Measurements from ENCODE around the gene PRPS1. TPM values are rescaled to one million over a fixed set of nuclear protein-coding genes. Genes with fewer than 3 reads are reported as not detected.

The PRPS1 gene
- total RNA-seq, result 69.4 TPM
- polyA plus RNA-seq, result 10 to 100 TPM; 49.6 to 59.6 (median 54.7) TPM

- ATAC-seq (ENCODE audit: low read depth in 2 of 2), result peak; percentile 97 to 98
- peaks cover 6 to 33% (median 27%) of the 10 kb centered on the region in 4 donors for H3K4me1 Mint-ChIP-seq
Measured at GRCh38 chrX:107627838-107628661, at the start of gene PRPS1. Gene PRPS1, plus strand, starts transcription at chrX:107628510. Its CDS starts 119 bp downstream, at chrX:107628629.

GRCh38 chrX:107579956-107580355, 48.4 kb upstream of the PRPS1 start:
- Histone ChIP-seq H3K36me3 (ENCODE audit: control insufficient read depth, insufficient read depth, low read length) (no peaks in the 10 kb centered on the region), H3K4me1 (ENCODE audit: control insufficient read depth, insufficient read depth, low read length, poor library complexity, severe bottlenecking) (no peaks in the 10 kb centered on the region), H3K27me3 (ENCODE audit: control insufficient read depth, insufficient read depth, low read length) (no peaks in the 10 kb centered on the region), H3K27ac (ENCODE audit: insufficient read depth, low read length, poor library complexity, severe bottlenecking) (no peak overlapping the region), H3K4me3 (ENCODE audit: low read depth, low read length) (no peak overlapping the region), H3K9me3 (ENCODE audit: control insufficient read depth in 2 of 2, low read length in 2 of 2) (no peaks in the 10 kb centered on the region)
- DNase-seq (no peak), ATAC-seq (ENCODE audit: low read depth in 2 of 2) (no peak)
- no peak overlapping the region for H3K27ac Mint-ChIP-seq
- H3K4me3 Mint-ChIP-seq, result no peak overlapping the region
- no peaks in the 10 kb centered on the region for H3K27me3 Mint-ChIP-seq
- H3K4me1 Mint-ChIP-seq, result no peaks in the 10 kb centered on the region
- no peaks in the 10 kb centered on the region for H3K36me3 Mint-ChIP-seq
- peaks cover 0 to 1% (median 0%) of the 10 kb centered on the region in 7 donors for H3K9me3 Mint-ChIP-seq

More at GRCh38 chrX:107627838-107628661, at the start of gene PRPS1:
- Histone ChIP-seq H3K27me3 (ENCODE audit: control insufficient read depth, insufficient read depth, low read length) (no peaks in the 10 kb centered on the region), H3K9me3 (ENCODE audit: control insufficient read depth in 2 of 2, low read length in 2 of 2) (no peaks in the 10 kb centered on the region), H3K4me1 (ENCODE audit: control insufficient read depth, insufficient read depth, low read length, poor library complexity, severe bottlenecking) (peaks cover 21% of the 10 kb centered on the region), H3K27ac (ENCODE audit: insufficient read depth, low read length, poor library complexity, severe bottlenecking) (peak within 1 kb of the TSS; percentile 83), H3K4me3 (ENCODE audit: low read depth, low read length) (peak within 1 kb of the TSS; percentile 96), H3K36me3 (ENCODE audit: control insufficient read depth, insufficient read depth, low read length) (no peaks in the 10 kb centered on the region)
- H3K36me3 Mint-ChIP-seq, result no peaks in the 10 kb centered on the region
- no peaks in the 10 kb centered on the region for H3K27me3 Mint-ChIP-seq
- peak within 1 kb of the TSS; percentile 76 to 94 (median 94) for H3K27ac Mint-ChIP-seq
- peak within 1 kb of the TSS; percentile 93 to 97 (median 94) for H3K4me3 Mint-ChIP-seq
- peak; percentile 85 to 95 (median 88) for DNase-seq
- H3K9me3 Mint-ChIP-seq, result peaks cover 0 to 1% (median 0%) of the 10 kb centered on the region in 7 donors

GRCh38 chrX:107581923-107582322, 46.4 kb upstream of the PRPS1 start:
- H3K4me1 Mint-ChIP-seq, result no peaks in the 10 kb centered on the region
- H3K27ac Mint-ChIP-seq, result no peak overlapping the region
- no peaks in the 10 kb centered on the region for H3K27me3 Mint-ChIP-seq
- no peaks in the 10 kb centered on the region for H3K4me1 ChIP-seq (ENCODE audit: control insufficient read depth, insufficient read depth, low read length, poor library complexity, severe bottlenecking)
- no peaks in the 10 kb centered on the region for H3K9me3 ChIP-seq (ENCODE audit: control insufficient read depth in 2 of 2, low read length in 2 of 2)
- no peak overlapping the region for H3K4me3 ChIP-seq (ENCODE audit: low read depth, low read length)
- DNase-seq (no peak), ATAC-seq (ENCODE audit: low read depth in 2 of 2) (no peak)
- no peaks in the 10 kb centered on the region for H3K36me3 Mint-ChIP-seq
- no peaks in the 10 kb centered on the region for H3K36me3 ChIP-seq (ENCODE audit: control insufficient read depth, insufficient read depth, low read length)
- H3K9me3 Mint-ChIP-seq, result peaks cover 0 to 2% (median 0%) of the 10 kb centered on the region in 7 donors
- H3K27me3 ChIP-seq (ENCODE audit: control insufficient read depth, insufficient read depth, low read length), result no peaks in the 10 kb centered on the region
- no peak overlapping the region for H3K4me3 Mint-ChIP-seq
- no peak overlapping the region for H3K27ac ChIP-seq (ENCODE audit: insufficient read depth, low read length, poor library complexity, severe bottlenecking)

- Histone ChIP-seq H3K9me3 (ENCODE audit: control insufficient read depth in 2 of 2, low read length in 2 of 2) (no peaks in the 10 kb centered on the region), H3K36me3 (ENCODE audit: control insufficient read depth, insufficient read depth, low read length) (no peaks in the 10 kb centered on the region), H3K27me3 (ENCODE audit: control insufficient read depth, insufficient read depth, low read length) (no peaks in the 10 kb centered on the region), H3K27ac (ENCODE audit: insufficient read depth, low read length, poor library complexity, severe bottlenecking) (no peak overlapping the region), H3K4me3 (ENCODE audit: low read depth, low read length) (no peak overlapping the region), H3K4me1 (ENCODE audit: control insufficient read depth, insufficient read depth, low read length, poor library complexity, severe bottlenecking) (no peaks in the 10 kb centered on the region)
- Mint-ChIP-seq H3K27ac (no peak overlapping the region), H3K27me3 (peaks cover 9% of the 10 kb centered on the region), H3K9me3 (peaks cover 0 to 3% (median 0%) of the 10 kb centered on the region in 7 donors), H3K4me1 (no peaks in the 10 kb centered on the region), H3K36me3 (no peaks in the 10 kb centered on the region), H3K4me3 (no peak overlapping the region)
- DNase-seq (no peak), ATAC-seq (ENCODE audit: low read depth in 2 of 2) (no peak)
Measured at GRCh38 chrX:107589243-107589642, 39.1 kb upstream of the PRPS1 start.

GRCh38 chrX:107596651-107597050, 31.7 kb upstream of the PRPS1 start:
- Mint-ChIP-seq H3K4me1 (no peaks in the 10 kb centered on the region), H3K9me3 (no peaks in the 10 kb centered on the region)
- no peak for ATAC-seq (ENCODE audit: low read depth in 2 of 2)

GRCh38 chrX:107597264-107597663, 31.0 kb upstream of the PRPS1 start:
- H3K27me3 ChIP-seq (ENCODE audit: control insufficient read depth, insufficient read depth, low read length), result no peaks in the 10 kb centered on the region
- no peaks in the 10 kb centered on the region for H3K4me1 ChIP-seq (ENCODE audit: control insufficient read depth, insufficient read depth, low read length, poor library complexity, severe bottlenecking)
- no peaks in the 10 kb centered on the region for H3K36me3 Mint-ChIP-seq
- H3K4me1 Mint-ChIP-seq, result no peaks in the 10 kb centered on the region
- no peak overlapping the region for H3K4me3 Mint-ChIP-seq
- H3K36me3 ChIP-seq (ENCODE audit: control insufficient read depth, insufficient read depth, low read length), result no peaks in the 10 kb centered on the region
- H3K27me3 Mint-ChIP-seq, result peaks cover 4% of the 10 kb centered on the region
- H3K9me3 ChIP-seq (ENCODE audit: control insufficient read depth in 2 of 2, low read length in 2 of 2), result no peaks in the 10 kb centered on the region
- H3K27ac Mint-ChIP-seq, result no peak overlapping the region
- DNase-seq (no peak), ATAC-seq (ENCODE audit: low read depth in 2 of 2) (no peak)
- H3K4me3 ChIP-seq (ENCODE audit: low read depth, low read length), result no peak overlapping the region
- H3K27ac ChIP-seq (ENCODE audit: insufficient read depth, low read length, poor library complexity, severe bottlenecking), result no peak overlapping the region
- no peaks in the 10 kb centered on the region for H3K9me3 Mint-ChIP-seq

More at GRCh38 chrX:107596651-107597050, 31.7 kb upstream of the PRPS1 start:
- Mint-ChIP-seq H3K4me3 (no peak overlapping the region), H3K27me3 (peaks cover 4% of the 10 kb centered on the region), H3K36me3 (no peaks in the 10 kb centered on the region), H3K27ac (no peak overlapping the region)
- no peaks in the 10 kb centered on the region for H3K9me3 ChIP-seq (ENCODE audit: control insufficient read depth in 2 of 2, low read length in 2 of 2)
- H3K27me3 ChIP-seq (ENCODE audit: control insufficient read depth, insufficient read depth, low read length), result no peaks in the 10 kb centered on the region
- H3K36me3 ChIP-seq (ENCODE audit: control insufficient read depth, insufficient read depth, low read length), result no peaks in the 10 kb centered on the region
- H3K4me1 ChIP-seq (ENCODE audit: control insufficient read depth, insufficient read depth, low read length, poor library complexity, severe bottlenecking), result no peaks in the 10 kb centered on the region
- DNase-seq, result no peak
- H3K27ac ChIP-seq (ENCODE audit: insufficient read depth, low read length, poor library complexity, severe bottlenecking), result no peak overlapping the region
- no peak overlapping the region for H3K4me3 ChIP-seq (ENCODE audit: low read depth, low read length)

GRCh38 chrX:107597791-107598190, 30.5 kb upstream of the PRPS1 start:
- Histone ChIP-seq H3K4me3 (ENCODE audit: low read depth, low read length) (no peak overlapping the region), H3K4me1 (ENCODE audit: control insufficient read depth, insufficient read depth, low read length, poor library complexity, severe bottlenecking) (no peaks in the 10 kb centered on the region), H3K27ac (ENCODE audit: insufficient read depth, low read length, poor library complexity, severe bottlenecking) (no peak overlapping the region), H3K9me3 (ENCODE audit: control insufficient read depth in 2 of 2, low read length in 2 of 2) (no peaks in the 10 kb centered on the region), H3K27me3 (ENCODE audit: control insufficient read depth, insufficient read depth, low read length) (no peaks in the 10 kb centered on the region), H3K36me3 (ENCODE audit: control insufficient read depth, insufficient read depth, low read length) (no peaks in the 10 kb centered on the region)
- Mint-ChIP-seq H3K27me3 (peaks cover 4% of the 10 kb centered on the region), H3K4me3 (no peak overlapping the region), H3K36me3 (no peaks in the 10 kb centered on the region), H3K4me1 (no peaks in the 10 kb centered on the region), H3K9me3 (no peaks in the 10 kb centered on the region), H3K27ac (no peak overlapping the region)
- DNase-seq (no peak), ATAC-seq (ENCODE audit: low read depth in 2 of 2) (no peak)

- Mint-ChIP-seq H3K36me3 (no peaks in the 10 kb centered on the region), H3K9me3 (no peaks in the 10 kb centered on the region), H3K4me3 (no peak overlapping the region), H3K4me1 (no peaks in the 10 kb centered on the region), H3K27ac (no peak overlapping the region), H3K27me3 (peaks cover under 1% of the 10 kb centered on the region)
- H3K4me1 ChIP-seq (ENCODE audit: control insufficient read depth, insufficient read depth, low read length, poor library complexity, severe bottlenecking), result no peaks in the 10 kb centered on the region
- no peaks in the 10 kb centered on the region for H3K9me3 ChIP-seq (ENCODE audit: control insufficient read depth in 2 of 2, low read length in 2 of 2)
- DNase-seq (no peak), ATAC-seq (ENCODE audit: low read depth in 2 of 2) (no peak)
- H3K36me3 ChIP-seq (ENCODE audit: control insufficient read depth, insufficient read depth, low read length), result no peaks in the 10 kb centered on the region
- no peak overlapping the region for H3K27ac ChIP-seq (ENCODE audit: insufficient read depth, low read length, poor library complexity, severe bottlenecking)
- no peaks in the 10 kb centered on the region for H3K27me3 ChIP-seq (ENCODE audit: control insufficient read depth, insufficient read depth, low read length)
- no peak overlapping the region for H3K4me3 ChIP-seq (ENCODE audit: low read depth, low read length)
Measured at GRCh38 chrX:107599450-107599861, 28.9 kb upstream of the PRPS1 start.

Measured in CD4-positive, CD25-positive, alpha-beta regulatory T cell (primary cell).